Endothelial cell of umbilical vein (primary cell): ENCODE measurements around the gene XDH. TPM values are rescaled to one million over a fixed set of nuclear protein-coding genes. Genes with fewer than 3 reads are reported as not detected.

Experiments used
- Bru-seq: library from RNA; stranded (reverse); fragments of 400-500 nt; gene quantifications from one replicate; lab custom pipeline; 2021; lab: Mats Ljungman, UMichigan
- BruChase-seq, 2 experiments: library from RNA; stranded (reverse); fragments of 400-500 nt; gene quantifications; one replicate each; lab custom pipeline; 2021; lab: Mats Ljungman, UMichigan
- BruUV-seq: library from RNA; stranded (reverse); fragments of 400-500 nt; replicated peaks from 2 replicates; lab custom pipeline; 2021; lab: Mats Ljungman, UMichigan
- CTCF ChIA-PET: fragments of 300-600, 350-600 bp; sonication (Branson Sonifier 250); formaldehyde crosslinking; loops from one replicate; lab custom pipeline; 2021; ENCODE audit warnings: antibody characterized with exemption, inconsistent platforms; lab: Charles Lee
- POLR2A ChIA-PET: fragments of 300-600, 350-600 bp; sonication (Branson Sonifier 250); formaldehyde crosslinking; loops from one replicate; lab custom pipeline; 2021; ENCODE audit warnings: antibody characterized with exemption, inconsistent platforms; lab: Charles Lee
- DNase-seq: peaks from one replicate; pipeline ENCODE4 v3.0.0-alpha.2; 2011; ENCODE audit warnings: low read depth, low spot score
- FAIRE-seq: peaks from 2 replicates; lab custom pipeline; 2011; peaks lifted over from hg19 to GRCh38; lab: Jason Lieb, UNC
- H2AFZ ChIP-seq: 2 replicates; pipeline ENCODE4 v1.6.0; 2012; ENCODE audit warnings: low read depth, low read length, control low read depth, inconsistent platforms
- H3K27ac ChIP-seq: 2 replicates; pipeline ENCODE4 v1.5.1; 2011; ENCODE audit warnings: low read depth, mild to moderate bottlenecking, control low read depth, low read length, moderate library complexity; ENCODE audit not compliant: insufficient read depth
- H3K27me3 ChIP-seq, 2 experiments: 2 replicates each; pipeline versions ENCODE4 v1.6.0 to v1.6.1; 2011; ENCODE audit warnings: low read length in 2 of 2, mixed read lengths in 1 of 2; ENCODE audit not compliant: control insufficient read depth in 2 of 2, insufficient read depth in 2 of 2
- H3K36me3 ChIP-seq, 2 experiments: 2 replicates in 1 of 2; 3 replicates in 1 of 2; pipeline ENCODE4 v1.5.1; 2011; ENCODE audit warnings: low read length in 2 of 2, mild to moderate bottlenecking in 1 of 2, moderate library complexity in 1 of 2; ENCODE audit not compliant: control insufficient read depth in 2 of 2, insufficient read depth in 2 of 2; ENCODE audit errors: extremely low read depth in 1 of 2
- H3K4me1 ChIP-seq: 3 replicates; pipeline ENCODE4 v1.5.1; 2011; ENCODE audit warnings: mild to moderate bottlenecking, low read length; ENCODE audit not compliant: control insufficient read depth, insufficient read depth; ENCODE audit errors: extremely low read depth
- H3K4me2 ChIP-seq: 2 replicates; pipeline ENCODE4 v1.6.1; 2011; ENCODE audit warnings: low read length, control low read depth, mixed read lengths; ENCODE audit not compliant: insufficient read depth
- H3K4me3 ChIP-seq, 3 experiments: fragments of 200-600 bp in 1 of 3; sonication (generic), shearing (Covaris generic) in 1 of 3; replicated peaks in 1 of 3; 2 replicates each; pipeline ENCODE4 v1.5.1; 2011 to 2016; ENCODE audit warnings: control low read depth in 3 of 3, low read length in 3 of 3, mild to moderate bottlenecking in 2 of 3, inconsistent platforms in 1 of 3, low read depth in 1 of 3, moderate library complexity in 1 of 3; ENCODE audit not compliant: insufficient read depth in 1 of 3
- H3K79me2 ChIP-seq: 2 replicates; pipeline ENCODE4 v1.6.0; 2012; ENCODE audit warnings: low read length, inconsistent platforms; ENCODE audit not compliant: control insufficient read depth, insufficient read depth
- H3K9ac ChIP-seq: replicated peaks from 2 replicates; pipeline ENCODE3; 2011; ENCODE audit warnings: low read length, control low read depth; ENCODE audit not compliant: insufficient read depth; ENCODE audit errors: extremely low read depth
- H3K9me1 ChIP-seq: replicated peaks from 3 replicates; pipeline ENCODE4 v1.6.0; 2011; ENCODE audit warnings: mild to moderate bottlenecking, low read length; ENCODE audit not compliant: control insufficient read depth, insufficient read depth; ENCODE audit errors: extremely low read depth
- H3K9me3 ChIP-seq: replicated peaks from 2 replicates; pipeline ENCODE4 v1.5.1; 2012; ENCODE audit warnings: low read length, inconsistent platforms; ENCODE audit not compliant: control insufficient read depth, insufficient read depth
- H4K20me1 ChIP-seq: replicated peaks from 2 replicates; pipeline ENCODE3; 2011; ENCODE audit warnings: mild to moderate bottlenecking, low read length; ENCODE audit not compliant: control insufficient read depth, insufficient read depth; ENCODE audit errors: extremely low read depth
- CTCF ChIP-seq, 2 donors: IDR thresholded peaks; 1 replicate in 1 of 2; 2 replicates in 1 of 2; pipeline ENCODE4 v1.5.1; 2011; ENCODE audit warnings: low read length in 2 of 2, mild to moderate bottlenecking in 2 of 2, moderate library complexity in 2 of 2, control low read depth in 1 of 2, inconsistent platforms in 1 of 2, low read depth in 1 of 2; ENCODE audit not compliant: insufficient read depth in 1 of 2; ENCODE audit errors: extremely low read depth in 1 of 2
- EZH2 ChIP-seq: IDR thresholded peaks from 2 replicates; pipeline ENCODE4 v1.6.1; 2012; ENCODE audit warnings: borderline replicate concordance, low read depth, mild to moderate bottlenecking, moderate library complexity, low read length, inconsistent platforms; ENCODE audit not compliant: severe bottlenecking
- FOS ChIP-seq: IDR thresholded peaks from 2 replicates; pipeline ENCODE4 v1.6.1; 2011; ENCODE audit warnings: mild to moderate bottlenecking, low read length, moderate library complexity, borderline replicate concordance; ENCODE audit not compliant: insufficient read depth
- GATA2 ChIP-seq: IDR thresholded peaks from 2 replicates; pipeline ENCODE4 v1.7.0; 2011; ENCODE audit warnings: low read depth, mild to moderate bottlenecking, moderate library complexity, mixed read lengths, low read length; ENCODE audit not compliant: insufficient read length, insufficient read depth
- JUN ChIP-seq: IDR thresholded peaks from 2 replicates; pipeline ENCODE4 v1.6.1; 2011; ENCODE audit warnings: borderline replicate concordance, low read depth; ENCODE audit not compliant: insufficient read length, insufficient read depth
- MAX ChIP-seq: IDR thresholded peaks from 2 replicates; pipeline ENCODE4 v1.6.1; 2011; ENCODE audit not compliant: insufficient read depth, insufficient read length
- MYC ChIP-seq: IDR thresholded peaks from one replicate; pipeline ENCODE4 v1.6.1; 2011; ENCODE audit warnings: mild to moderate bottlenecking, low read depth, low read length
- POLR2A ChIP-seq: IDR thresholded peaks from 2 replicates; pipeline ENCODE4 v1.6.1; 2012; ENCODE audit warnings: low read depth, mild to moderate bottlenecking, control low read depth, low read length
- POLR2AphosphoS5 ChIP-seq: IDR thresholded peaks from 2 replicates; pipeline ENCODE4 v1.6.1; 2012; ENCODE audit warnings: low read depth, mild to moderate bottlenecking, control low read depth, low read length, moderate library complexity; ENCODE audit not compliant: insufficient read depth
- dilution Hi-C: fragments of 300-500 bp; cut with MboI; formaldehyde crosslinking; loops from one replicate; pipeline ENCODE4 v1.15.0; 2019; ENCODE audit warnings: low sequenced_read_pairs; ENCODE audit not compliant: extremely low pct_ligation_motif_present
- intact Hi-C: fragments of 100-400 bp; cut with micrococcal nuclease; formaldehyde crosslinking; loops from one replicate; pipeline ENCODE4 v1.10.0; 2022
- long read RNA-seq: library from polyadenylated mRNA; stranded (forward); transcript quantifications from one replicate; pipeline ENCODE4 v2.0.0, GENCODE V29; 2021
- polyA minus RNA-seq, 3 experiments: library from RNA; depleted of rRNA, polyadenylated mRNA; stranded (reverse); fragments of >200 nt; gene quantifications; 1 replicate in 1 of 3; 2 replicates in 2 of 3; pipeline ENCODE4 v1.2.3, GENCODE V29; 2011
- polyA plus RNA-seq, 4 experiments: library from polyadenylated mRNA; depleted of rRNA in 3 of 4; stranded (reverse) in 3 of 4; unstranded in 1 of 4; fragments of >200 nt; gene quantifications; 2 replicates each; pipeline versions ENCODE4 v1.2.1 to v1.2.3, GENCODE V29; 2011 to 2012; ENCODE audit warnings: missing spikeins in 1 of 4
- total RNA-seq: library from RNA; stranded (reverse); gene quantifications from 2 replicates; pipeline ENCODE4 v1.2.3, GENCODE V29; 2021

The XDH gene
- total RNA-seq, result not detected in 2 replicates
- not detected in 2 replicates for polyA plus RNA-seq
- not detected in 2 replicates for polyA plus RNA-seq (2011; cell fraction: cytosol; rRNA removed)
- polyA plus RNA-seq (2011; cell fraction: nucleus; rRNA removed), result not detected in 2 replicates
- polyA plus RNA-seq (2012), result not detected in 2 replicates
- polyA minus RNA-seq, result not detected in 2 replicates
- polyA minus RNA-seq (2011; cell fraction: cytosol; rRNA and poly(A)+ RNA removed), result not detected
- polyA minus RNA-seq (2011; cell fraction: nucleus; rRNA and poly(A)+ RNA removed), result not detected in 2 replicates
- not detected for Bru-seq, nascent RNA
- not detected for BruChase-seq, experiment 1, labeled RNA remaining after a 6-hour chase
- percentile 8 among the genes with signal in this experiment for BruChase-seq, experiment 2, labeled RNA remaining after a 2-hour chase
- long read RNA-seq, result 0 reads

- Histone ChIP-seq H3K9ac (no peak within 1 kb of the TSS), H2AFZ (no peak within 1 kb of the TSS), H3K4me3 (no peak within 1 kb of the TSS), H4K20me1 (no peaks in the 10 kb centered on the region), H3K27me3 (no peaks in the 10 kb centered on the region), H3K9me3 (no peaks in the 10 kb centered on the region), H3K4me2 (no peak within 1 kb of the TSS), H3K4me1 (no peaks in the 10 kb centered on the region), H3K36me3 (no peaks in the 10 kb centered on the region), H3K79me2 (no peaks in the 10 kb centered on the region), H3K27ac (no peak within 1 kb of the TSS), H3K9me1 (no peaks in the 10 kb centered on the region)
- DNase-seq (no peak), FAIRE-seq (no peak)
- ChIA-PET CTCF (no interaction called here), POLR2A (no interaction called here)
- intact Hi-C loops, result no loop called here
- BruUV-seq, result no TSS peak
- TF ChIP-seq JUN (no peak), FOS (no peak), POLR2A (no peak), MAX (no peak)
- dilution Hi-C loops, result no loop called here
Observed at GRCh38 chr2:31414601-31415241, at the start of gene XDH. XDH (minus strand) TSS chr2:31414742; CDS start chr2:31414666, 76 bp downstream.

GRCh38 chr2:31457651-31458050 lies 43.1 kb upstream of the XDH start:
- Histone ChIP-seq H3K4me1 (no peaks in the 10 kb centered on the region), H2AFZ (no peak overlapping the region), H3K27me3 (no peaks in the 10 kb centered on the region), H3K9me3 (no peaks in the 10 kb centered on the region), H3K79me2 (no peaks in the 10 kb centered on the region), H3K27ac (no peak overlapping the region), H3K36me3 (no peaks in the 10 kb centered on the region), H3K9ac (no peak overlapping the region), H3K4me2 (no peak overlapping the region), H4K20me1 (no peaks in the 10 kb centered on the region), H3K4me3 (no peak overlapping the region), H3K9me1 (no peaks in the 10 kb centered on the region)
- intact Hi-C loops (no loop called here), dilution Hi-C loops (no loop called here)
- TF ChIP-seq EZH2, result no peak
- TF ChIP-seq POLR2AphosphoS5, result no peak
- TF ChIP-seq CTCF (IDR thresholded peaks at IDR 0.05; ENCODE audit: extremely low read depth in 1 of 2, insufficient read depth in 1 of 2, low read depth in 1 of 2, low read length in 2 of 2), result no peak
- no peak for TF ChIP-seq MYC
- TF ChIP-seq POLR2A, result no peak
- no peak for TF ChIP-seq FOS
- no peak for TF ChIP-seq JUN
- no peak for TF ChIP-seq GATA2
- TF ChIP-seq MAX, result no peak
- FAIRE-seq (no peak), DNase-seq (no peak)
- ChIA-PET POLR2A (no interaction called here), CTCF (no interaction called here)
- BruUV-seq, result no TSS peak
